IMR-90 (cell line): ENCODE results near the gene RAPSN. TPM values are rescaled to one million over a fixed set of nuclear protein-coding genes. Genes with fewer than 3 reads are reported as not detected.

Source experiments
- ATAC-seq: fragments of 200-7000 bp; cut with Tn5 transposase; 2 replicates; pipeline ENCODE4 v1.9.1; 2020; ENCODE audit warnings: low read depth, mild to moderate bottlenecking, moderate library complexity
- BruUV-seq: library from RNA; stranded (reverse); fragments of 400-500 nt; replicated peaks from 2 replicates; lab custom pipeline; 2021; lab: Mats Ljungman, UMichigan
- CTCF ChIA-PET: fragments of 300-600 bp; formaldehyde crosslinking; extraction: SDS; loops from one replicate; lab custom pipeline; 2021; ENCODE audit warnings: antibody characterized with exemption; lab: Yijun Ruan, JAX
- POLR2A ChIA-PET: fragments of 300-600 bp; sonication (Branson Sonifier 250); formaldehyde crosslinking; loops from one replicate; lab custom pipeline; 2022; ENCODE audit warnings: antibody characterized with exemption; ENCODE audit not compliant: unreplicated experiment; lab: Charles Lee
- DNase-seq: peaks from one replicate; pipeline ENCODE4 v3.0.0; 2013
- H2AFZ ChIP-seq: replicated peaks from 2 replicates; pipeline ENCODE3; 2013; ENCODE audit warnings: low read length, mild to moderate bottlenecking; ENCODE audit not compliant: poor library complexity
- H2AK5ac ChIP-seq: 2 replicates; pipeline ENCODE4 v1.6.1; 2013; ENCODE audit warnings: low read depth, low read length, inconsistent platforms
- H2AK9ac ChIP-seq: replicated peaks from 2 replicates; pipeline ENCODE3; 2013; ENCODE audit warnings: mild to moderate bottlenecking, low read depth, low read length, moderate library complexity; ENCODE audit not compliant: poor library complexity
- H2BK120ac ChIP-seq: 2 replicates; pipeline ENCODE4 v1.6.1; 2013; ENCODE audit warnings: low read depth, low read length, inconsistent platforms
- H2BK15ac ChIP-seq: 3 replicates; pipeline ENCODE4 v1.6.1; 2013; ENCODE audit warnings: low read depth, low read length, inconsistent platforms
- H2BK20ac ChIP-seq: 2 replicates; pipeline ENCODE4 v1.6.1; 2013; ENCODE audit warnings: low read depth, mild to moderate bottlenecking, inconsistent platforms, low read length, moderate library complexity
- H2BK5ac ChIP-seq: 2 replicates; pipeline ENCODE4 v1.6.1; 2013; ENCODE audit warnings: mild to moderate bottlenecking, low read depth, low read length, inconsistent platforms; ENCODE audit not compliant: poor library complexity, severe bottlenecking
- H3K14ac ChIP-seq: replicated peaks from 2 replicates; pipeline ENCODE4 v1.6.1; 2013; ENCODE audit warnings: low read depth, low read length, inconsistent platforms
- H3K18ac ChIP-seq: 2 replicates; pipeline ENCODE4 v1.6.1; 2013; ENCODE audit warnings: low read depth, low read length, control low read depth
- H3K23ac ChIP-seq: 2 replicates; pipeline ENCODE4 v1.6.1; 2013; ENCODE audit warnings: low read depth, low read length, inconsistent platforms
- H3K27ac ChIP-seq: 2 replicates; pipeline ENCODE4 v1.5.1; 2013; ENCODE audit warnings: mild to moderate bottlenecking, control low read depth, low read length; ENCODE audit not compliant: insufficient read depth
- H3K27me3 ChIP-seq: 2 replicates; pipeline ENCODE4 v1.6.1; 2013; ENCODE audit warnings: low read length; ENCODE audit not compliant: control insufficient read depth, insufficient read depth
- H3K36me3 ChIP-seq: 2 replicates; pipeline ENCODE4 v1.6.1; 2013; ENCODE audit warnings: low read length, mixed read lengths; ENCODE audit not compliant: control insufficient read depth, insufficient read depth
- H3K4ac ChIP-seq: 2 replicates; pipeline ENCODE4 v1.6.1; 2013; ENCODE audit warnings: low read depth, low read length, inconsistent platforms
- H3K4me1 ChIP-seq: 2 replicates; pipeline ENCODE4 v1.6.1; 2013; ENCODE audit warnings: low read length, mixed read lengths; ENCODE audit not compliant: control insufficient read depth, insufficient read depth
- H3K4me2 ChIP-seq: 2 replicates; pipeline ENCODE4 v1.6.1; 2013; ENCODE audit warnings: low read depth, mild to moderate bottlenecking, control low read depth, low read length, moderate library complexity
- H3K4me3 ChIP-seq: 2 replicates; pipeline ENCODE4 v1.5.1; 2013; ENCODE audit warnings: low read depth, mild to moderate bottlenecking, control low read depth, low read length, moderate library complexity; ENCODE audit not compliant: insufficient read depth
- H3K56ac ChIP-seq: 2 replicates; pipeline ENCODE4 v1.6.1; 2013; ENCODE audit warnings: low read length, inconsistent platforms; ENCODE audit not compliant: insufficient read depth; ENCODE audit errors: extremely low read depth
- H3K79me1 ChIP-seq, 2 experiments: 2 replicates each; pipeline ENCODE4 v1.6.1; 2013; ENCODE audit warnings: low read length in 2 of 2, inconsistent platforms in 1 of 2, low read depth in 1 of 2
- H3K9ac ChIP-seq: 2 replicates; pipeline ENCODE4 v1.6.1; 2013; ENCODE audit warnings: low read depth, low read length, control low read depth
- H3K9me1 ChIP-seq: 2 replicates; pipeline ENCODE4 v1.6.1; 2013; ENCODE audit warnings: low read length, inconsistent platforms; ENCODE audit not compliant: insufficient read depth
- H3K9me3 ChIP-seq: 2 replicates; pipeline ENCODE4 v1.6.1; 2013; ENCODE audit warnings: low read length; ENCODE audit not compliant: control insufficient read depth, insufficient read depth
- H4K20me1 ChIP-seq: 2 replicates; pipeline ENCODE4 v1.6.1; 2013; ENCODE audit warnings: low read length, inconsistent platforms; ENCODE audit not compliant: insufficient read depth
- H4K5ac ChIP-seq: 2 replicates; pipeline ENCODE4 v1.6.1; 2013; ENCODE audit warnings: mild to moderate bottlenecking, low read depth, low read length, control low read depth
- H4K8ac ChIP-seq, 2 experiments: 2 replicates each; pipeline ENCODE4 v1.6.1; 2013; ENCODE audit warnings: low read depth in 2 of 2, low read length in 2 of 2, control low read depth in 1 of 2, inconsistent platforms in 1 of 2
- H4K91ac ChIP-seq: 2 replicates; pipeline ENCODE4 v1.6.1; 2013; ENCODE audit warnings: low read depth, low read length, inconsistent platforms; ENCODE audit not compliant: insufficient read depth
- BHLHE40 ChIP-seq: fragments of 150-350 bp; IDR thresholded peaks from 2 replicates; pipeline ENCODE4 v1.6.1; 2016; ENCODE audit warnings: mild to moderate bottlenecking, low read depth, low read length
- POLR2A ChIP-seq: IDR thresholded peaks from 2 replicates; pipeline ENCODE4 v1.6.1; 2012; ENCODE audit warnings: mild to moderate bottlenecking, low read depth, low read length
- WGBS, 2 experiments: methylation state at CpG; one replicate each; pipeline versions ENCODE4 v1.1.5 to v1.1.7; 2013; ENCODE audit warnings: missing lambda C conversion rate in 2 of 2; ENCODE audit not compliant: insufficient read length in 1 of 2; ENCODE audit errors: extremely low coverage in 2 of 2; 5-methylcytosine and 5-hydroxymethylcytosine counted together
- dilution Hi-C: fragments of 300-500 bp; cut with HindIII; formaldehyde crosslinking; loops from one replicate; pipeline ENCODE4 v1.14.3; 2018; ENCODE audit warnings: low sequenced_read_pairs; ENCODE audit not compliant: unreplicated experiment
- in situ Hi-C: fragments of 300-500 bp; cut with MboI; formaldehyde crosslinking; loops from 3 replicates; pipeline ENCODE4 v1.14.3; 2019; ENCODE audit warnings: low sequenced_read_pairs, inconsistent platforms, mixed read lengths
- intact Hi-C: fragments of 100-400 bp; cut with micrococcal nuclease; formaldehyde crosslinking; loops from 2 replicates; pipeline ENCODE4 v1.10.0; 2022
- polyA plus RNA-seq, 3 experiments: library from polyadenylated mRNA; depleted of rRNA; stranded (reverse); fragments of >200 nt; gene quantifications; 2 replicates each; pipeline ENCODE4 v1.2.3, GENCODE V29; 2012; ENCODE audit warnings: low replicate concordance in 1 of 3
- total RNA-seq: library from RNA; depleted of rRNA; stranded (reverse); fragments of >200 nt; gene quantifications from 2 replicates; pipeline ENCODE4 v1.2.3, GENCODE V29; 2012
- TF ChIP-seq, protein P1 (sequence below): fragments of 150-350 bp; IDR thresholded peaks from 2 replicates; pipeline ENCODE4 v1.6.1; 2017; ENCODE audit warnings: mild to moderate bottlenecking, antibody characterized with exemption, low read length, low read depth

Gene RAPSN
- total and polyA plus RNA-seq, 2 of the 4 experiments (the other 2 are of a cell fraction): 0.03 TPM; not detected in 1

DNA sequence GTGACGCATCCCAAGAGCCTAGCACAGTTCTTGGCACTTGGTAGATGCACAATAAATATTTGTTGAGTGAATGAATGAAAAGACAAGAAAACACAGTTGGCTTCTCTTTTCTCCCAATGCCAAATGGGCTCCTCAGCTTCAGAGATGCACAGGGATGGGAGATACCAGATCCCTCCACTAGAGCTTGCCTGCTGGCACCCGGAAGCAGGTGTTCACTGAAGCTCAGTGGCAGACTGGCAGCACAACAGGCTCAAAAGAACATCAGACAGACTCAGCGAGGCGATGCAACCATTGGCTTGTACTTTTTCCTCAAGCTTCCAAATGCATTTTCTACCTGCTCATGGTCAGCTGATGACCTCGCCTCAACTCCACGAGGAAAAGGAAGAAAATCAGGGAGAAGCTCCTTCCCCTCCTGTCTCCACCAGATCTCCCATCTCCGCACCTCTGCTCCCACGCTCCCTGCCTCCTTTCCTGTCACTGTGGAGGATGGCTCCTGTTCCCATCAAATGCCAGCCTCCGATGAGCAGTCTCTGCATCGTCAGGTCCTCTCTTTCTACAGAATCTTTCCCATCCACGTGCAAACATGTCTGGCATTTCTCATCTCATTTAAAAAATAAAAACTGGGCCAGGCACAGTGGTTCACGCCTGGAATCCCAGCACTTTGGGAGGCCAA, 5.8 kb downstream of the RAPSN start:
- Histone ChIP-seq H2AK9ac (no peak overlapping the region), H3K4ac (no peak overlapping the region), H3K23ac (no peak overlapping the region), H2AK5ac (no peak overlapping the region), H2BK15ac (no peak overlapping the region), H4K5ac (no peak overlapping the region), H3K56ac (no peak overlapping the region), H3K4me3 (no peak overlapping the region), H3K4me2 (no peak overlapping the region), H2AFZ (no peak overlapping the region), H3K9me1 (no peaks in the 10 kb centered on the region; the same call in 1 of the 2 replicates), H2BK5ac (no peak overlapping the region), H4K20me1 (no peaks in the 10 kb centered on the region), H3K79me1 (no peaks in the 10 kb centered on the region), H4K8ac (no peak overlapping the region), H3K9me3 (no peaks in the 10 kb centered on the region), H3K14ac (no peak overlapping the region), H3K27ac (no peak overlapping the region), H3K36me3 (no peaks in the 10 kb centered on the region), H3K27me3 (no peaks in the 10 kb centered on the region), H3K4me1 (no peaks in the 10 kb centered on the region), H3K18ac (no peak overlapping the region), H3K9ac (no peak overlapping the region), H2BK120ac (no peak overlapping the region), H2BK20ac (no peak overlapping the region), H4K91ac (no peak overlapping the region)
- intact Hi-C loops (no loop called here), in situ Hi-C loops (no loop called here), dilution Hi-C loops (no loop called here)
- ChIA-PET POLR2A (no interaction called here), CTCF (no interaction called here)
- no peak for ATAC-seq
- BruUV-seq: no TSS peak
- no peak for DNase-seq
- 83% methylated on average over 9 of the region's 12 CpGs; no CpG with 5 or more reads in 1 of the 2 experiments for WGBS, 2 experiments
- TF ChIP-seq POLR2A: no peak
- TF ChIP-seq, protein P1, sequence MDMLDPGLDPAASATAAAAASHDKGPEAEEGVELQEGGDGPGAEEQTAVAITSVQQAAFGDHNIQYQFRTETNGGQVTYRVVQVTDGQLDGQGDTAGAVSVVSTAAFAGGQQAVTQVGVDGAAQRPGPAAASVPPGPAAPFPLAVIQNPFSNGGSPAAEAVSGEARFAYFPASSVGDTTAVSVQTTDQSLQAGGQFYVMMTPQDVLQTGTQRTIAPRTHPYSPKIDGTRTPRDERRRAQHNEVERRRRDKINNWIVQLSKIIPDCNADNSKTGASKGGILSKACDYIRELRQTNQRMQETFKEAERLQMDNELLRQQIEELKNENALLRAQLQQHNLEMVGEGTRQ: no peak
- TF ChIP-seq BHLHE40: no peak
